CD4-positive, CD25-positive, alpha-beta regulatory T cell (primary cell): Measurements from ENCODE around the gene RNFT1. TPM values are rescaled to one million over a fixed set of nuclear protein-coding genes. Genes with fewer than 3 reads are reported as not detected.
"Not testable (repeated sequence)": the region's sequence is repeated elsewhere in the genome, so short reads cannot be mapped to it uniquely, and the experiment has no call there.

ENCODE experiments used
- ATAC-seq, 2 donors: fragments of 150-1000 bp; cut with Tn5 transposase; one replicate each; pipeline ENCODE4 v1.10.0; 2021; ENCODE audit warnings: low read depth in 2 of 2, moderate number of reproducible peaks in 2 of 2, moderate library complexity in 1 of 2
- DNase-seq, 3 donors: peaks; one replicate each; pipeline versions ENCODE4 v3.0.0 to v3.0.0-alpha.2; 2012 to 2022; ENCODE audit warnings: mixed read lengths in 1 of 3
- H3K27ac ChIP-seq: one replicate; pipeline ENCODE4 v1.7.0; 2013; ENCODE audit warnings: mild to moderate bottlenecking, low read length; ENCODE audit not compliant: insufficient read depth, poor library complexity, severe bottlenecking
- H3K27me3 ChIP-seq: one replicate; pipeline ENCODE4 v1.7.0; 2013; ENCODE audit warnings: low read length; ENCODE audit not compliant: control insufficient read depth, insufficient read depth
- H3K36me3 ChIP-seq: one replicate; pipeline ENCODE4 v1.7.0; 2013; ENCODE audit warnings: mild to moderate bottlenecking, low read length, moderate library complexity; ENCODE audit not compliant: control insufficient read depth, insufficient read depth
- H3K4me1 ChIP-seq: 2 replicates; pipeline ENCODE4 v1.7.0; 2013; ENCODE audit warnings: mild to moderate bottlenecking, low read length; ENCODE audit not compliant: insufficient read depth, control insufficient read depth, poor library complexity, severe bottlenecking
- H3K4me3 ChIP-seq: one replicate; pipeline ENCODE4 v1.7.0; 2013; ENCODE audit warnings: low read depth, mild to moderate bottlenecking, low read length, moderate library complexity
- H3K9me3 ChIP-seq, 2 experiments: 1 replicate in 1 of 2; 2 replicates in 1 of 2; pipeline ENCODE4 v1.7.0; 2013; ENCODE audit warnings: low read length in 2 of 2, mild to moderate bottlenecking in 1 of 2, moderate library complexity in 1 of 2; ENCODE audit not compliant: control insufficient read depth in 2 of 2
- H3K27ac Mint-ChIP-seq, 3 donors: one replicate each; pipeline ENCODE4 v1.8.0; 2020 to 2022; ENCODE audit warnings: mild to moderate bottlenecking in 3 of 3, mixed read lengths in 3 of 3, moderate library complexity in 2 of 3
- H3K27me3 Mint-ChIP-seq: one replicate; pipeline ENCODE4 v1.8.0; 2022; ENCODE audit warnings: mild to moderate bottlenecking, mixed read lengths
- H3K36me3 Mint-ChIP-seq: one replicate; pipeline ENCODE4 v1.8.0; 2020; ENCODE audit warnings: mixed read lengths
- H3K4me1 Mint-ChIP-seq, 4 donors: one replicate each; pipeline ENCODE4 v1.8.0; 2020 to 2022; ENCODE audit warnings: mixed read lengths in 4 of 4, mild to moderate bottlenecking in 1 of 4
- H3K4me3 Mint-ChIP-seq, 4 donors: one replicate each; pipeline ENCODE4 v1.8.0; 2020 to 2022; ENCODE audit warnings: mild to moderate bottlenecking in 4 of 4, mixed read lengths in 4 of 4, moderate library complexity in 3 of 4
- H3K9me3 Mint-ChIP-seq, 7 donors: one replicate each; pipeline ENCODE4 v1.8.0; 2020 to 2022; ENCODE audit warnings: mixed read lengths in 7 of 7, mild to moderate bottlenecking in 3 of 7, moderate library complexity in 2 of 7
- polyA plus RNA-seq, 4 donors: library from polyadenylated mRNA; unstranded; fragments of 300-500 nt; fragmentation: Illumina TruSeq; gene quantifications; one replicate each; pipeline ENCODE4 v1.2.3, GENCODE V29; 2021
- total RNA-seq: library from RNA; stranded (reverse); gene quantifications from one replicate; pipeline ENCODE4 v1.2.3, GENCODE V29; 2022

The RNFT1 gene
- 27.0 TPM for total RNA-seq
- 10 to 100 TPM; 29.1 to 38.0 (median 30.5) TPM for polyA plus RNA-seq

- ATAC-seq: peak; percentile 91 to 93
- peaks cover 20% of the 10 kb centered on the region for H3K4me1 ChIP-seq
These were observed at the start of gene RNFT1 for GRCh38 chr17:59964482-59965328. Gene RNFT1 (minus strand): TSS chr17:59964740. CDS start chr17:59964663, 77 bp downstream.

GRCh38 chr17:60009326-60009725 lies 44.8 kb upstream of the RNFT1 start:
- ATAC-seq, H3K4me3 ChIP-seq, H3K27me3 Mint-ChIP-seq, H3K27me3 ChIP-seq, H3K4me1 Mint-ChIP-seq, H3K4me1 ChIP-seq, H3K36me3 ChIP-seq, H3K27ac ChIP-seq, H3K4me3 Mint-ChIP-seq, DNase-seq, H3K9me3 Mint-ChIP-seq, H3K27ac Mint-ChIP-seq, H3K36me3 Mint-ChIP-seq, H3K9me3 ChIP-seq: not testable (repeated sequence)

More at GRCh38 chr17:59964482-59965328, at the start of gene RNFT1:
- Mint-ChIP-seq H3K36me3 (no peaks in the 10 kb centered on the region), H3K4me3 (peak within 1 kb of the TSS; percentile 92 to 99 (median 96)), H3K27ac (peak within 1 kb of the TSS; percentile 94 to 99 (median 98)), H3K4me1 (peaks cover 12 to 29% (median 21%) of the 10 kb centered on the region in 4 donors), H3K27me3 (no peaks in the 10 kb centered on the region), H3K9me3 (no peaks in the 10 kb centered on the region)
- Histone ChIP-seq H3K27ac (peak within 1 kb of the TSS; percentile 83), H3K27me3 (no peaks in the 10 kb centered on the region), H3K4me3 (peak within 1 kb of the TSS; percentile 99), H3K36me3 (no peaks in the 10 kb centered on the region), H3K9me3 (no peaks in the 10 kb centered on the region)
- peak; percentile 84 to 92 (median 88) for DNase-seq

DNA sequence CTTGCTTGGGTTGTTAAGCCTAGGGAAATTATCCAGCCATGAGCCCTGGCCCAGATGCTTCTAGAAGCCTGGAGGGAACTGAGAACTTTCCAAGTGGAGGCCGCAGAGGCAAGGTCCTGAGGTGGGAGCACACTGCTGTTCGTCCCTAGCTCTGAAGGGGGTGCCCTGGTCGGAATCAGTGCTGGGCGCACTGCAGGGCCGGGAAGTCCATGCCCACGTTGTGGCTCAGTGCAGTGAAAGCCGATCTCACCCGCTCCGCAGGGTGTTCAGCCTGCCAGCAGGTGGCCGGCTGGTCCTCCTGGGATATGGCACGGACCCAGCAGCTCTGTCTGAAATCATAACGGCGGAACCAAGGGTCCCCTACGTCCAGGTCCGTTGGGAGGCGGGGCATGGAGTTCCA lies 43.8 kb upstream of the RNFT1 start:
- not testable (repeated sequence) for H3K9me3 Mint-ChIP-seq, H3K27ac Mint-ChIP-seq, DNase-seq, H3K9me3 ChIP-seq, H3K27me3 Mint-ChIP-seq, H3K36me3 Mint-ChIP-seq, H3K4me3 Mint-ChIP-seq, H3K4me1 Mint-ChIP-seq, H3K36me3 ChIP-seq, ATAC-seq, H3K27me3 ChIP-seq, H3K4me1 ChIP-seq, H3K27ac ChIP-seq, H3K4me3 ChIP-seq

GRCh38 chr17:60006160-60006559 lies 41.6 kb upstream of the RNFT1 start:
- no peaks in the 10 kb centered on the region for H3K4me1 Mint-ChIP-seq
- Histone ChIP-seq H3K9me3 (no peaks in the 10 kb centered on the region), H3K27me3 (no peaks in the 10 kb centered on the region), H3K36me3 (no peaks in the 10 kb centered on the region), H3K4me3 (no peak overlapping the region), H3K27ac (no peak overlapping the region), H3K4me1 (no peaks in the 10 kb centered on the region)
- peaks cover 6% of the 10 kb centered on the region for H3K27me3 Mint-ChIP-seq
- ATAC-seq (no peak), DNase-seq (no peak)
- no peak overlapping the region for H3K27ac Mint-ChIP-seq
- H3K4me3 Mint-ChIP-seq: no peak overlapping the region
- no peaks in the 10 kb centered on the region for H3K36me3 Mint-ChIP-seq
- H3K9me3 Mint-ChIP-seq: peaks cover 0 to 1% (median 0%) of the 10 kb centered on the region in 7 donors

DNA sequence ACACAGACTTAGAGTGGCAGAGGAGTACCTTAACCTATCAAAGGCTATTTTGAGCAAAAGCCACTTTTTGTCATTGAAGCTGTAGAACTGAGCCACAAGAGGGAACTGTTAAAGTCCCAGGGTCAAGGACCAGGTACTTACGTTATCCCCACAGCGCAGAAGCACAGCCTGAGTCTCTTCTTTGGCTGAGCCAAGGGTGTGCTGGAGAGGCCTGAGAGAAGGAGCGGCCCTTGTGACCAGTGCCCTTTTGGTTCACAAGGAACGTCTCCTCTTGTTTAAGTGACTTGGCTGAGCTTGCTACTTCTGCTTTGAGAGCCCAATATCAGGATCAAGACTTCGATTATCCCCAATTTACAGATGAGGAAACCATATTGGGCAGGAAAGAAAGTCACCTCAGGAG lies 40.0 kb upstream of the RNFT1 start:
- not testable (repeated sequence) for H3K4me1 Mint-ChIP-seq, H3K4me3 ChIP-seq, H3K27ac ChIP-seq, H3K36me3 Mint-ChIP-seq, H3K27ac Mint-ChIP-seq, H3K4me1 ChIP-seq, H3K27me3 Mint-ChIP-seq, H3K9me3 ChIP-seq, ATAC-seq, DNase-seq, H3K9me3 Mint-ChIP-seq, H3K36me3 ChIP-seq, H3K27me3 ChIP-seq, H3K4me3 Mint-ChIP-seq

- H3K27me3 Mint-ChIP-seq, H3K27me3 ChIP-seq, H3K36me3 Mint-ChIP-seq, H3K27ac ChIP-seq, DNase-seq, H3K4me1 ChIP-seq, H3K4me1 Mint-ChIP-seq, H3K36me3 ChIP-seq, H3K27ac Mint-ChIP-seq, H3K9me3 Mint-ChIP-seq, H3K9me3 ChIP-seq, ATAC-seq, H3K4me3 ChIP-seq, H3K4me3 Mint-ChIP-seq: not testable (repeated sequence)
These were observed 37.9 kb upstream of the RNFT1 start for GRCh38 chr17:60002405-60002804.

DNA sequence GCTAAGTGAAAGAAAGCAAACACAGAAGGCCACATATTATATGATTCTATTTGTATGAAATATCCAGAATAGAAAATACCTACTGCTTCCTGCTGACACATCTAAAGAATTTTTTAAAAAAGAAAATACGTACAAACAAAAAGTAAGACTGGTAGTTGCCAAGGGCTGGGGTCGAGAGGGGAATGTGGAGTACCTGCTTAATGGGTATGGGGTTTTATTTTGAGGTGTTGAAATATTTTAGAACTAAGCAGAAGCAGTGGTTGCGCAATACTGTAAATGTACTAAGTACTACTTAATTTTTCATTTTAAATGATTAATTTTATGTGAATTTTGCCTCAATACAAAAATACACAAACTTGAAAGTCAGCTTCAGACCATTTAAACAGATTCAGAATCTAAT lies 32.1 kb upstream of the RNFT1 start:
- not testable (repeated sequence) for H3K27me3 ChIP-seq, ATAC-seq, H3K9me3 ChIP-seq, H3K36me3 Mint-ChIP-seq, H3K4me3 ChIP-seq, H3K27ac Mint-ChIP-seq, H3K4me1 ChIP-seq, H3K27ac ChIP-seq, H3K4me1 Mint-ChIP-seq, DNase-seq, H3K36me3 ChIP-seq, H3K9me3 Mint-ChIP-seq, H3K27me3 Mint-ChIP-seq, H3K4me3 Mint-ChIP-seq

GRCh38 chr17:59975166-59975565 lies 10.6 kb upstream of the RNFT1 start:
- H3K27ac ChIP-seq, H3K4me3 Mint-ChIP-seq, H3K36me3 ChIP-seq, H3K4me1 Mint-ChIP-seq, H3K9me3 Mint-ChIP-seq, ATAC-seq, H3K36me3 Mint-ChIP-seq, H3K27ac Mint-ChIP-seq, H3K4me1 ChIP-seq, H3K27me3 ChIP-seq, DNase-seq, H3K4me3 ChIP-seq, H3K9me3 ChIP-seq, H3K27me3 Mint-ChIP-seq: not testable (repeated sequence)
